Loucy (cell line): Measurements from ENCODE around the gene PYROXD2.

ENCODE experiments used
- H2AFZ ChIP-seq: fragments of 200-600 bp; sonication (generic); 2 replicates; pipeline ENCODE4 v1.6.0; 2016; ENCODE audit warnings: antibody characterized with exemption, mild to moderate bottlenecking, low read length, moderate library complexity
- H3F3A ChIP-seq: fragments of 200-600 bp; 2 replicates; pipeline ENCODE4 v1.6.0; 2016; ENCODE audit warnings: antibody characterized with exemption, low read depth, mild to moderate bottlenecking
- H3K27me3 ChIP-seq: fragments of 200-600 bp; sonication (generic); 2 replicates; pipeline ENCODE4 v1.6.1; 2014; ENCODE audit warnings: low read length, mild to moderate bottlenecking; ENCODE audit not compliant: insufficient read depth, poor library complexity, severe bottlenecking
- H3K36me3 ChIP-seq: fragments of 200-600 bp; sonication (generic); 2 replicates; pipeline ENCODE4 v1.6.1; 2016; ENCODE audit warnings: low read length; ENCODE audit not compliant: insufficient read depth
- H3K4me1 ChIP-seq: fragments of 200-600 bp; sonication (generic); 2 replicates; pipeline ENCODE4 v1.5.1; 2014; ENCODE audit warnings: low read length, mild to moderate bottlenecking; ENCODE audit not compliant: insufficient read depth, poor library complexity, severe bottlenecking
- H3K4me2 ChIP-seq: fragments of 200-600 bp; sonication (generic); 2 replicates; pipeline ENCODE4 v1.6.0; 2014; ENCODE audit warnings: antibody characterized with exemption, low read length, low read depth, mild to moderate bottlenecking; ENCODE audit not compliant: poor library complexity, severe bottlenecking
- H3K4me3 ChIP-seq: fragments of 200-600 bp; sonication (generic); 2 replicates; pipeline ENCODE4 v1.5.1; 2014; ENCODE audit warnings: low read length, mild to moderate bottlenecking, mixed read lengths; ENCODE audit not compliant: poor library complexity, severe bottlenecking
- H3K79me2 ChIP-seq: fragments of 200-600 bp; sonication (generic); 2 replicates; pipeline ENCODE4 v1.6.1; 2014; ENCODE audit warnings: low read length; ENCODE audit not compliant: insufficient read depth
- H3K9ac ChIP-seq: fragments of 200-600 bp; sonication (generic); 2 replicates; pipeline ENCODE4 v1.6.0; 2014; ENCODE audit warnings: mild to moderate bottlenecking, low read depth, low read length, moderate library complexity; ENCODE audit not compliant: poor library complexity, severe bottlenecking
- H3K9me2 ChIP-seq: fragments of 200-600 bp; sonication (generic); replicated peaks from 2 replicates; pipeline ENCODE4 v1.6.1; 2016; ENCODE audit warnings: low read depth, low read length, mixed read lengths
- H3K9me3 ChIP-seq: fragments of 200-600 bp; sonication (generic); 2 replicates; pipeline ENCODE4 v1.6.1; 2014; ENCODE audit warnings: mild to moderate bottlenecking, antibody characterized with exemption, low read length, low read depth; ENCODE audit not compliant: insufficient read depth
- H4K20me1 ChIP-seq: fragments of 200-600 bp; sonication (generic); 2 replicates; pipeline ENCODE4 v1.6.0; 2014; ENCODE audit warnings: antibody characterized with exemption, low read length, mild to moderate bottlenecking; ENCODE audit not compliant: insufficient read depth, poor library complexity, severe bottlenecking
- EZH2phosphoT487 ChIP-seq: fragments of 200-600 bp; IDR thresholded peaks from 2 replicates; pipeline ENCODE4 v1.6.1; 2018; ENCODE audit warnings: antibody characterized with exemption, mild to moderate bottlenecking, moderate library complexity, borderline replicate concordance
- TF ChIP-seq, protein P1 (sequence below): fragments of 200-600 bp; sonication (generic); conservative IDR thresholded peaks from 2 replicates; pipeline ENCODE4 v1.5.1; 2014; ENCODE audit warnings: mild to moderate bottlenecking, antibody characterized with exemption, low read length

PYROXD2 gene

DNA sequence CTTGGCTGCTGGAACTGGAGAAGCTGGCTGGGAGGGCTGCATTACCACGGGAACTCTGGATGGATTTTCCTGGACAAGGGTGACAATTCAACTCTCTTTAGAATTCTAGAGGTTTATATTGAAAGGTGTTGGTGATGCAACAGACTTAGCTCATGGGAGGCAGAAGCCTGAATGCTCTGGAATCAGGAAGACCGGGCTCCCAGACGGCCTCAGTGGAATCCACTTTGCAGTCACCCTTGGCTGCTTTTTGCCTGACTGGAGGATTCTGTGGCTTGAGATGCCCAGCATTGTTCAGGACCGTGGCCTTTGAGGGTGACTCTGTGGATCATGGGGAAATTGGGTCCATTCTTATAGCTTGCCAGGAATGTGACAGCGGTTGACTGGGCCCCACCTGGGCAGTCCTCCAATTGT is 32.3 kb downstream of the PYROXD2 start:
- Histone ChIP-seq H2AFZ (no peak overlapping the region), H4K20me1 (no peaks in the 10 kb centered on the region), H3K79me2 (no peaks in the 10 kb centered on the region), H3K9ac (no peak overlapping the region), H3K9me3 (no peaks in the 10 kb centered on the region), H3F3A (no peaks in the 10 kb centered on the region), H3K4me1 (no peaks in the 10 kb centered on the region), H3K27me3 (no peaks in the 10 kb centered on the region), H3K4me3 (no peak overlapping the region), H3K4me2 (no peak overlapping the region), H3K36me3 (no peaks in the 10 kb centered on the region), H3K9me2 (no peaks in the 10 kb centered on the region)
- TF ChIP-seq, protein P1, sequence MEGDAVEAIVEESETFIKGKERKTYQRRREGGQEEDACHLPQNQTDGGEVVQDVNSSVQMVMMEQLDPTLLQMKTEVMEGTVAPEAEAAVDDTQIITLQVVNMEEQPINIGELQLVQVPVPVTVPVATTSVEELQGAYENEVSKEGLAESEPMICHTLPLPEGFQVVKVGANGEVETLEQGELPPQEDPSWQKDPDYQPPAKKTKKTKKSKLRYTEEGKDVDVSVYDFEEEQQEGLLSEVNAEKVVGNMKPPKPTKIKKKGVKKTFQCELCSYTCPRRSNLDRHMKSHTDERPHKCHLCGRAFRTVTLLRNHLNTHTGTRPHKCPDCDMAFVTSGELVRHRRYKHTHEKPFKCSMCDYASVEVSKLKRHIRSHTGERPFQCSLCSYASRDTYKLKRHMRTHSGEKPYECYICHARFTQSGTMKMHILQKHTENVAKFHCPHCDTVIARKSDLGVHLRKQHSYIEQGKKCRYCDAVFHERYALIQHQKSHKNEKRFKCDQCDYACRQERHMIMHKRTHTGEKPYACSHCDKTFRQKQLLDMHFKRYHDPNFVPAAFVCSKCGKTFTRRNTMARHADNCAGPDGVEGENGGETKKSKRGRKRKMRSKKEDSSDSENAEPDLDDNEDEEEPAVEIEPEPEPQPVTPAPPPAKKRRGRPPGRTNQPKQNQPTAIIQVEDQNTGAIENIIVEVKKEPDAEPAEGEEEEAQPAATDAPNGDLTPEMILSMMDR = no peak
- TF ChIP-seq EZH2phosphoT487 = no peak

DNA sequence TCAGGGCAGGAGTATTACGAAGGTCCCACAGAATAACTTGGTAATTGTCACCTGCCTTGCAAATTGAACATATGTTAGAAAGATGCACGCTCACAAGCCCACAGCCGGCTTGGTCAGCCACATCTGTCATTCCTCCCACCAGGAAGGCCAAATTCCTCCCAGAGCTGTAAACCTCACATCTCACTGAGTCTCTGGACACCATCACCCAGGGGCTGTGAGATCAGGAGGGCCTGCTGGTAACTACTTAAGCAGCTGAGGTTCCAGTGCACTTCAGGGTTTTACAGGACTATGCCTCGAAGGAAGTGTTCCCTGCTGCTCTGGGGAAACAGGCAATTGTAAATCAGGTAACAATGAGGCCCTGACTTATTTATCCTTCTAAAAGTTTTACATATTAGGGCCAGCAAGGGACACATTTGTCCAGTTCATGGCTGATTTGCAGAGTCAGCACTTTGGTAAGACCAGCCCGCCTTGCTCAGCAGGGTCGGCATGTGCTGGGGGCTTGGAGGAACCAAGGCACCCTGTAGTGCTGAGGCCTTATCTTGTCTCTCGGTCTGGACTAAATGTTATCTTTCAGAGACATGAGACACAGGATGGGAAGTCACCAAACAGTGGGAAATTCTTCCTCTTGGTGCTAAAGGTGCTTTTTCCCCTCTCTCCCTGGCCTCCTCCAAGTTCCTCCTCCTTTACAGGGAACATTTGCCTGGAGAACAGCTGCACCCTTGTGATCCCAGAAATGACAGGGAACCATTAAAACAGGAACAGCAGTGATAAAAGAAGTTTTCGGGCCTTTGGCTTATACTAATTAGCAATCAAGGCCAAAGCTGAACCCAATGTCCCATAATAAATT is 34.3 kb downstream of the PYROXD2 start:
- no peaks in the 10 kb centered on the region for H3K79me2 ChIP-seq

DNA sequence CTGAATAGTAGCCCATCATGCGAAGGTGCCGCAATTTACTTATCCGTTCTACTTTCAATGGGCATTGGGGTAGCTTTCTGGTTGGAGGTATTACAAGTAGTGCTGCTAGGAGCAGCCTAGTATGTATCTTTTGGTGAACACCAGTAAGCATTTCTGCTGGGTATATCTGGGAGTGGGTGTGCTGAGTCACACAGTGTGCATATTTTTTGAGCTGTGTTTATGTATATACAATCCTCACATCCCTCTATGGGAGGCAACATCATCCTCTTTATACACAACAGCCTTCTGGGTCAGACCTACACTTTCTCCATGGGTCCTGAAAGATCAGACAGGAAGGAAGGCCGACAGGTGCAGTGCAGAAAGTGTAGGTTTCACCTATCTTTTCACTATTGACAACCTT is 36.3 kb downstream of the PYROXD2 start:
- no peaks in the 10 kb centered on the region for H3K36me3 ChIP-seq
- H3K79me2 ChIP-seq = no peaks in the 10 kb centered on the region
- no peak overlapping the region for H3K4me2 ChIP-seq
- no peak overlapping the region for H2AFZ ChIP-seq
- H3K9me3 ChIP-seq = no peaks in the 10 kb centered on the region
- no peaks in the 10 kb centered on the region for H3F3A ChIP-seq
- no peaks in the 10 kb centered on the region for H3K27me3 ChIP-seq
- H3K9me2 ChIP-seq = no peaks in the 10 kb centered on the region
- no peaks in the 10 kb centered on the region for H3K4me1 ChIP-seq
- no peak for TF ChIP-seq EZH2phosphoT487
- TF ChIP-seq, protein P1 = no peak
- H3K9ac ChIP-seq = no peak overlapping the region
- H3K4me3 ChIP-seq = no peak overlapping the region
- no peaks in the 10 kb centered on the region for H4K20me1 ChIP-seq

More for the DNA sequence above, 34.3 kb downstream of the PYROXD2 start:
- Histone ChIP-seq H3K4me3 (no peak overlapping the region), H3K4me2 (no peak overlapping the region), H3K9ac (no peak overlapping the region), H3K27me3 (no peaks in the 10 kb centered on the region), H3F3A (no peaks in the 10 kb centered on the region), H3K9me3 (no peaks in the 10 kb centered on the region), H4K20me1 (no peaks in the 10 kb centered on the region), H3K36me3 (no peaks in the 10 kb centered on the region), H2AFZ (no peak overlapping the region), H3K9me2 (no peaks in the 10 kb centered on the region), H3K4me1 (no peaks in the 10 kb centered on the region)
- TF ChIP-seq, protein P1 = no peak
- no peak for TF ChIP-seq EZH2phosphoT487
